HepG2 (cell line): ENCODE results near the gene THSD4. TPM values are rescaled to one million over a fixed set of nuclear protein-coding genes. Genes with fewer than 3 reads are reported as not detected.

Experiments used
- CAMTA2 ChIP-seq: sonication (generic); formaldehyde crosslinking; IDR thresholded peaks from 2 replicates; pipeline ENCODE4 v1.4.0; 2020; ENCODE audit warnings: mild to moderate bottlenecking, missing genetic modification reagents, borderline replicate concordance
- DNMT3B ChIP-seq: conservative IDR thresholded peaks from 2 replicates; pipeline ENCODE4 v1.6.1; 2016; ENCODE audit warnings: missing biosample characterization, control low read depth
- GFI1 ChIP-seq: sonication (generic); formaldehyde crosslinking; IDR thresholded peaks from 2 replicates; pipeline ENCODE4 v1.5.0; 2020; ENCODE audit warnings: missing genetic modification reagents, mild to moderate bottlenecking, borderline replicate concordance
- HNF4A ChIP-seq: sonication (generic); formaldehyde crosslinking; IDR thresholded peaks from 2 replicates; pipeline ENCODE4 v1.4.0; 2020; ENCODE audit warnings: missing genetic modification reagents
- HOXD1 ChIP-seq: sonication (generic); formaldehyde crosslinking; IDR thresholded peaks from 2 replicates; pipeline ENCODE4 v1.5.0; 2020; ENCODE audit warnings: missing genetic modification reagents
- ISX ChIP-seq: sonication (generic); formaldehyde crosslinking; conservative IDR thresholded peaks from 2 replicates; pipeline ENCODE4 v1.5.0; 2020; ENCODE audit warnings: missing genetic modification reagents
- KLF9 ChIP-seq: IDR thresholded peaks from 2 replicates; pipeline ENCODE4 v1.6.1; 2016; ENCODE audit warnings: low read depth
- LCORL ChIP-seq, 2 experiments: fragments of 450-650 bp in 1 of 2; sonication (generic) in 1 of 2; formaldehyde crosslinking in 1 of 2; IDR thresholded peaks; 2 replicates each; pipeline versions ENCODE4 v1.5.0 to v1.6.1; 2017 to 2020; ENCODE audit warnings: antibody characterized with exemption in 1 of 2, missing genetic modification reagents in 1 of 2
- NR2F1 ChIP-seq, 2 experiments: fragments of 450-650 bp in 1 of 2; formaldehyde crosslinking in 1 of 2; IDR thresholded peaks; 2 replicates each; pipeline versions ENCODE4 v1.5.0 to v1.6.1; 2016 to 2020; ENCODE audit warnings: mild to moderate bottlenecking in 1 of 2, missing compliant biosample characterization in 1 of 2, missing genetic modification reagents in 1 of 2, moderate library complexity in 1 of 2
- PHF21A ChIP-seq: sonication (generic); formaldehyde crosslinking; IDR thresholded peaks from 2 replicates; pipeline ENCODE4 v1.5.0; 2020; ENCODE audit warnings: mild to moderate bottlenecking, missing genetic modification reagents
- SOX13 ChIP-seq, 3 experiments: fragments of 450-650 bp in 1 of 3; sonication (generic) in 1 of 3; formaldehyde crosslinking in 1 of 3; IDR thresholded peaks in 2 of 3; conservative IDR thresholded peaks in 1 of 3; 2 replicates each; pipeline versions ENCODE4 v1.5.0 to v1.6.1; 2016 to 2020; ENCODE audit warnings: antibody characterized with exemption in 1 of 3, mild to moderate bottlenecking in 1 of 3, missing compliant biosample characterization in 1 of 3, missing genetic modification reagents in 1 of 3, moderate library complexity in 1 of 3
- ZNF251 ChIP-seq: sonication (generic); formaldehyde crosslinking; IDR thresholded peaks from 2 replicates; pipeline ENCODE4 v1.9.0; 2021; ENCODE audit warnings: mild to moderate bottlenecking, missing genetic modification reagents
- ZNF660 ChIP-seq: sonication (generic); formaldehyde crosslinking; IDR thresholded peaks from 2 replicates; pipeline ENCODE4 v1.5.1; 2020; ENCODE audit warnings: mild to moderate bottlenecking, low read depth, missing genetic modification reagents, borderline replicate concordance
- ZNF7 ChIP-seq: IDR thresholded peaks from 2 replicates; pipeline ENCODE4 v1.6.1; 2016; ENCODE audit warnings: missing biosample characterization, missing genetic modification reagents
- ZNF891 ChIP-seq: sonication (generic); formaldehyde crosslinking; IDR thresholded peaks from 2 replicates; pipeline ENCODE4 v1.5.0; 2020; ENCODE audit warnings: mild to moderate bottlenecking, missing genetic modification reagents
- polyA plus RNA-seq, 8 experiments: library from polyadenylated mRNA; depleted of rRNA in 3 of 8; stranded (reverse) in 7 of 8; unstranded in 1 of 8; fragments of >200 nt; fragmentation: Illumina TruSeq in 4 of 8; extraction: Trizol in 4 of 8; gene quantifications; 2 replicates each; pipeline versions ENCODE4 v1.2.1 to v1.2.3, GENCODE V29; 2011 to 2016; ENCODE audit warnings: low read depth in 4 of 8, missing spikeins in 1 of 8, mixed read lengths in 1 of 8; ENCODE audit not compliant: insufficient read depth in 1 of 8
- total RNA-seq, 5 experiments: library from RNA; depleted of rRNA; stranded (reverse); fragments of >200 nt; fragmentation: Illumina TruSeq; extraction: Trizol; gene quantifications; 2 replicates each; pipeline ENCODE4 v1.2.3, GENCODE V29; 2016; ENCODE audit warnings: low read depth in 1 of 5
- TF ChIP-seq, protein P1 (sequence below): sonication (generic); formaldehyde crosslinking; IDR thresholded peaks from 2 replicates; pipeline ENCODE4 v1.4.0; 2020; ENCODE audit warnings: missing genetic modification reagents
- TF ChIP-seq, protein P2 (sequence below): sonication (generic); formaldehyde crosslinking; IDR thresholded peaks from 2 replicates; pipeline ENCODE4 v1.5.1; 2020; ENCODE audit warnings: mild to moderate bottlenecking, moderate library complexity, missing genetic modification reagents
- TF ChIP-seq, protein P3 (sequence below): IDR thresholded peaks from 2 replicates; pipeline ENCODE4 v1.6.1; 2016; ENCODE audit warnings: missing genetic modification reagents, missing compliant biosample characterization

Gene THSD4
- total and polyA plus RNA-seq, 2 of the 13 experiments (the other 11 are each of a cell fraction or from before 2014, with no cell fraction given): 0.07 to 0.21 TPM

GRCh38 chr15:71278989-71279756 is 163.9 kb downstream of the THSD4 start (continued):
- no peak for TF ChIP-seq ISX
- TF ChIP-seq KLF9 (CRISPR knock-in tag): no peak
- peak; percentile 70 for TF ChIP-seq HNF4A (CRISPR knock-in tag)
- TF ChIP-seq NR2F1 (CRISPR knock-in tag; IDR thresholded peaks at IDR 0.05): no peak
- TF ChIP-seq LCORL (IDR thresholded peaks at IDR 0.05): no peak
- peak; percentile 48; the same call in 1 of the 2 replicates for TF ChIP-seq LCORL (CRISPR knock-in tag; IDR thresholded peaks at IDR 0.05)
- no peak for TF ChIP-seq GFI1
- TF ChIP-seq, protein P1, sequence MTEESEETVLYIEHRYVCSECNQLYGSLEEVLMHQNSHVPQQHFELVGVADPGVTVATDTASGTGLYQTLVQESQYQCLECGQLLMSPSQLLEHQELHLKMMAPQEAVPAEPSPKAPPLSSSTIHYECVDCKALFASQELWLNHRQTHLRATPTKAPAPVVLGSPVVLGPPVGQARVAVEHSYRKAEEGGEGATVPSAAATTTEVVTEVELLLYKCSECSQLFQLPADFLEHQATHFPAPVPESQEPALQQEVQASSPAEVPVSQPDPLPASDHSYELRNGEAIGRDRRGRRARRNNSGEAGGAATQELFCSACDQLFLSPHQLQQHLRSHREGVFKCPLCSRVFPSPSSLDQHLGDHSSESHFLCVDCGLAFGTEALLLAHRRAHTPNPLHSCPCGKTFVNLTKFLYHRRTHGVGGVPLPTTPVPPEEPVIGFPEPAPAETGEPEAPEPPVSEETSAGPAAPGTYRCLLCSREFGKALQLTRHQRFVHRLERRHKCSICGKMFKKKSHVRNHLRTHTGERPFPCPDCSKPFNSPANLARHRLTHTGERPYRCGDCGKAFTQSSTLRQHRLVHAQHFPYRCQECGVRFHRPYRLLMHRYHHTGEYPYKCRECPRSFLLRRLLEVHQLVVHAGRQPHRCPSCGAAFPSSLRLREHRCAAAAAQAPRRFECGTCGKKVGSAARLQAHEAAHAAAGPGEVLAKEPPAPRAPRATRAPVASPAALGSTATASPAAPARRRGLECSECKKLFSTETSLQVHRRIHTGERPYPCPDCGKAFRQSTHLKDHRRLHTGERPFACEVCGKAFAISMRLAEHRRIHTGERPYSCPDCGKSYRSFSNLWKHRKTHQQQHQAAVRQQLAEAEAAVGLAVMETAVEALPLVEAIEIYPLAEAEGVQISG (CRISPR knock-in tag): no peak
- no peak for TF ChIP-seq SOX13 (IDR thresholded peaks at IDR 0.05)
- TF ChIP-seq SOX13 (CRISPR knock-in tag; conservative IDR thresholded peaks at IDR 0.05 in 1 of 2, IDR thresholded peaks at IDR 0.05 in 1 of 2): 0 out of 4 replicates have a peak, but pooled peaks of 1 of the 2 experiments have one; percentile 12
- no peak for TF ChIP-seq ZNF7
- TF ChIP-seq PHF21A: no peak
- no peak for TF ChIP-seq ZNF251 (CRISPR knock-in tag)
- TF ChIP-seq CAMTA2 (CRISPR knock-in tag): no peak
- TF ChIP-seq DNMT3B (CRISPR knock-in tag): no peak
- TF ChIP-seq, protein P2, sequence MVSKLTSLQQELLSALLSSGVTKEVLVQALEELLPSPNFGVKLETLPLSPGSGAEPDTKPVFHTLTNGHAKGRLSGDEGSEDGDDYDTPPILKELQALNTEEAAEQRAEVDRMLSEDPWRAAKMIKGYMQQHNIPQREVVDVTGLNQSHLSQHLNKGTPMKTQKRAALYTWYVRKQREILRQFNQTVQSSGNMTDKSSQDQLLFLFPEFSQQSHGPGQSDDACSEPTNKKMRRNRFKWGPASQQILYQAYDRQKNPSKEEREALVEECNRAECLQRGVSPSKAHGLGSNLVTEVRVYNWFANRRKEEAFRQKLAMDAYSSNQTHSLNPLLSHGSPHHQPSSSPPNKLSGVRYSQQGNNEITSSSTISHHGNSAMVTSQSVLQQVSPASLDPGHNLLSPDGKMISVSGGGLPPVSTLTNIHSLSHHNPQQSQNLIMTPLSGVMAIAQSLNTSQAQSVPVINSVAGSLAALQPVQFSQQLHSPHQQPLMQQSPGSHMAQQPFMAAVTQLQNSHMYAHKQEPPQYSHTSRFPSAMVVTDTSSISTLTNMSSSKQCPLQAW: no peak
- no peak for TF ChIP-seq ZNF891 (CRISPR knock-in tag)
- no peak for TF ChIP-seq ZNF660 (CRISPR knock-in tag)
- TF ChIP-seq HOXD1 (CRISPR knock-in tag): peak; percentile 62; the same call in 1 of the 2 replicates
- TF ChIP-seq, protein P3, sequence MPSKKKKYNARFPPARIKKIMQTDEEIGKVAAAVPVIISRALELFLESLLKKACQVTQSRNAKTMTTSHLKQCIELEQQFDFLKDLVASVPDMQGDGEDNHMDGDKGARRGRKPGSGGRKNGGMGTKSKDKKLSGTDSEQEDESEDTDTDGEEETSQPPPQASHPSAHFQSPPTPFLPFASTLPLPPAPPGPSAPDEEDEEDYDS: no peak
